H1 (cell line): ENCODE measurements around the gene PRRG4. TPM values are rescaled to one million over a fixed set of nuclear protein-coding genes. Genes with fewer than 3 reads are reported as not detected.

Source experiments
- ASH2L ChIP-seq: fragments of 200-600, 300-600 bp; sonication (generic); IDR thresholded peaks from one replicate; pipeline ENCODE4 v1.7.1; 2017; ENCODE audit warnings: low read length
- BRCA1 ChIP-seq: IDR thresholded peaks from 2 replicates; pipeline ENCODE4 v1.6.1; 2012; ENCODE audit warnings: low read depth, low read length, improper control_type of control experiment
- CHD1 ChIP-seq: IDR thresholded peaks from 2 replicates; pipeline ENCODE4 v1.6.1; 2012; ENCODE audit warnings: low read depth, low read length, improper control_type of control experiment
- CHD2 ChIP-seq: IDR thresholded peaks from 2 replicates; pipeline ENCODE4 v1.6.1; 2012; ENCODE audit warnings: low read length, improper control_type of control experiment
- CREB1 ChIP-seq: IDR thresholded peaks from 2 replicates; pipeline ENCODE4 v1.6.1; 2012; ENCODE audit warnings: inconsistent platforms
- EGR1 ChIP-seq: IDR thresholded peaks from 2 replicates; pipeline ENCODE4 v1.6.1; 2011; ENCODE audit warnings: low read depth, low read length, borderline replicate concordance
- EP300 ChIP-seq, 2 experiments: IDR thresholded peaks; 1 replicate in 1 of 2; 2 replicates in 1 of 2; pipeline ENCODE4 v1.6.1; 2011 to 2012; ENCODE audit warnings: low read depth in 2 of 2, low read length in 2 of 2, mild to moderate bottlenecking in 2 of 2, borderline replicate concordance in 1 of 2, inconsistent platforms in 1 of 2, moderate library complexity in 1 of 2
- FOSL1 ChIP-seq: IDR thresholded peaks from 2 replicates; pipeline ENCODE4 v1.6.1; 2011; ENCODE audit warnings: mild to moderate bottlenecking, low read depth, low read length, moderate library complexity; ENCODE audit not compliant: insufficient read depth
- GABPA ChIP-seq: IDR thresholded peaks from 2 replicates; pipeline ENCODE4 v1.6.1; 2011; ENCODE audit warnings: mild to moderate bottlenecking, low read length, moderate library complexity, borderline replicate concordance; ENCODE audit not compliant: insufficient read depth
- JUN ChIP-seq: IDR thresholded peaks from 2 replicates; pipeline ENCODE4 v1.6.1; 2011; ENCODE audit warnings: low read depth, mild to moderate bottlenecking, improper control_type of control experiment, low read length
- JUND ChIP-seq: IDR thresholded peaks from 2 replicates; pipeline ENCODE4 v1.6.1; 2011; ENCODE audit warnings: mild to moderate bottlenecking, improper control_type of control experiment, low read length
- MAFK ChIP-seq: IDR thresholded peaks from 2 replicates; pipeline ENCODE4 v1.6.1; 2012; ENCODE audit warnings: low read depth, mild to moderate bottlenecking, improper control_type of control experiment, low read length
- NANOG ChIP-seq: IDR thresholded peaks from 2 replicates; pipeline ENCODE4 v1.6.1; 2011; ENCODE audit warnings: low read length, low read depth, mild to moderate bottlenecking, inconsistent platforms; ENCODE audit not compliant: insufficient read depth, poor library complexity, severe bottlenecking
- NRF1 ChIP-seq: IDR thresholded peaks from 2 replicates; pipeline ENCODE4 v1.6.1; 2011; ENCODE audit warnings: mild to moderate bottlenecking, low read depth, low read length, improper control_type of control experiment
- RAD21 ChIP-seq, 2 experiments: IDR thresholded peaks in 1 of 2; conservative IDR thresholded peaks in 1 of 2; 2 replicates each; pipeline ENCODE4 v1.6.1; 2011; ENCODE audit warnings: low read depth in 2 of 2, low read length in 2 of 2, improper control_type of control experiment in 1 of 2, inconsistent platforms in 1 of 2, mild to moderate bottlenecking in 1 of 2, moderate library complexity in 1 of 2
- RFX5 ChIP-seq: IDR thresholded peaks from 2 replicates; pipeline ENCODE4 v1.6.1; 2011; ENCODE audit warnings: low read depth, low read length, improper control_type of control experiment, borderline replicate concordance
- SIRT6 ChIP-seq: IDR thresholded peaks from one replicate; pipeline ENCODE4 v1.7.1; 2012; ENCODE audit warnings: low read length, inconsistent platforms
- SIX5 ChIP-seq: IDR thresholded peaks from 2 replicates; pipeline ENCODE4 v1.6.1; 2011; ENCODE audit warnings: mild to moderate bottlenecking, low read depth, low read length
- SRF ChIP-seq: IDR thresholded peaks from 2 replicates; pipeline ENCODE4 v1.6.1; 2011; ENCODE audit warnings: mild to moderate bottlenecking, low read depth, low read length, moderate library complexity
- TBP ChIP-seq: IDR thresholded peaks from 2 replicates; pipeline ENCODE4 v1.6.1; 2011; ENCODE audit warnings: low read depth, low read length, improper control_type of control experiment
- YY1 ChIP-seq: IDR thresholded peaks from 2 replicates; pipeline ENCODE4 v1.6.1; 2011; ENCODE audit warnings: low read depth, mild to moderate bottlenecking, low read length
- polyA plus RNA-seq, 7 experiments: library from polyadenylated mRNA; depleted of rRNA in 3 of 7; stranded (reverse) in 5 of 7; unstranded in 2 of 7; fragments of >200 nt in 5 of 7; fragments of 200-250 nt in 2 of 7; gene quantifications; 1 replicate in 5 of 7; 2 replicates in 1 of 7; 4 replicates in 1 of 7; pipeline versions ENCODE4 v1.2.1 to v1.2.3, GENCODE V29; 2011 to 2013; ENCODE audit warnings: missing spikeins in 2 of 7, mixed read lengths in 2 of 7
- total RNA-seq: library from RNA; stranded (reverse); fragmentation: NEBNext Ultra II Directional; extraction: Animal tissue kit (Norgen Biotek cat#: 25700); gene quantifications from 2 replicates; pipeline ENCODE4 v1.2.1, GENCODE V29; 2021
- TF ChIP-seq, protein P1 (sequence below): IDR thresholded peaks from 2 replicates; pipeline ENCODE4 v1.6.1; 2012; ENCODE audit warnings: inconsistent platforms
- TF ChIP-seq, protein P2 (sequence below): IDR thresholded peaks from 2 replicates; pipeline ENCODE4 v1.6.1; 2012; ENCODE audit warnings: low read length, inconsistent platforms

Gene PRRG4
- total and polyA plus RNA-seq, 2 of the 8 experiments (the other 6 are each of a cell fraction or from before 2014, with no cell fraction given): 0.65 to 1.7 TPM

DNA sequence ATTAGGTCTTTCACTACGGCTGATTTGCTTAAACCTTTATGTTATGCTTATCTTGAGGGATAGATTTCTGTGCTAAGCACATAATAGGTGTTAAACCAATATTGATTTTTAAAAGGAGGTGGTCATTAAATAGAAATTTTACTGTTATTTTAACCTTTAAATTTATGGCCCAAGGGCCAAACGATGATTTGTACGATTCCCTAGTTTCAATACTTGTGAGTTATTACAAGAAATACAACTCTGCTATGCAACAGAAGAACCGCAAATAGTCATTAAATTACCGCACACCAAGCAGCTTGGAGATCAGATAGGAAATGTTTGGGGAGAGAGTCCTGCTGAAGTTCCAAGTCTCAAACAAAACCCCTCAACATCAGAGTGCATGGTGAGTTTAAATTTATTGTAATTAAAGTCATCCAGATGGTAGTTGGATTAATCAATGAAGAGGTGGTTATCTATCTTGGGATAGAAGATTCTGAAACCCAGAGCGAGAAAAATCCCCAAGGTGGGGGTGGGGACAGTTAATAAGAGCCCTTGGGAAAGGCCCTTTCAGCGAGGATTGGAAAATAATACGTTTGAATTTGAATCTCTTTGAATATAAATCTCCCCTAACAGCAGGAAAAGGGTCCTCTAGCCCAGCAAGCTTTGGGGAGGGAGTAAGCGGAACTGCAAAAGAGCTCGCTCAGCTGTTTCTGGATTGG is 62.1 kb downstream of the PRRG4 start (continued):
- no peak for TF ChIP-seq NRF1
- TF ChIP-seq JUN: no peak
- no peak for TF ChIP-seq RAD21 (IDR thresholded peaks at IDR 0.05 in 1 of 2, conservative IDR thresholded peaks at IDR 0.05 in 1 of 2; ENCODE audit: low read depth in 2 of 2, low read length in 2 of 2)
- TF ChIP-seq CREB1: no peak
- no peak for TF ChIP-seq FOSL1
- TF ChIP-seq EGR1: no peak
- TF ChIP-seq BRCA1: no peak
- TF ChIP-seq, protein P1, sequence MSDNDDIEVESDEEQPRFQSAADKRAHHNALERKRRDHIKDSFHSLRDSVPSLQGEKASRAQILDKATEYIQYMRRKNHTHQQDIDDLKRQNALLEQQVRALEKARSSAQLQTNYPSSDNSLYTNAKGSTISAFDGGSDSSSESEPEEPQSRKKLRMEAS: no peak
- peak; percentile 33; the same call in 1 of the 2 replicates for TF ChIP-seq CHD1
- TF ChIP-seq TBP: peak; percentile 51; the same call in 1 of the 2 replicates
- TF ChIP-seq CHD2: no peak
- TF ChIP-seq SIRT6: no peak
- TF ChIP-seq SIX5: no peak
- TF ChIP-seq NANOG: peak; percentile 16
- no peak for TF ChIP-seq ASH2L
- TF ChIP-seq EP300 (IDR thresholded peaks at IDR 0.05; ENCODE audit: borderline replicate concordance in 1 of 2, low read depth in 2 of 2, low read length in 2 of 2): no peak
- TF ChIP-seq, protein P2, sequence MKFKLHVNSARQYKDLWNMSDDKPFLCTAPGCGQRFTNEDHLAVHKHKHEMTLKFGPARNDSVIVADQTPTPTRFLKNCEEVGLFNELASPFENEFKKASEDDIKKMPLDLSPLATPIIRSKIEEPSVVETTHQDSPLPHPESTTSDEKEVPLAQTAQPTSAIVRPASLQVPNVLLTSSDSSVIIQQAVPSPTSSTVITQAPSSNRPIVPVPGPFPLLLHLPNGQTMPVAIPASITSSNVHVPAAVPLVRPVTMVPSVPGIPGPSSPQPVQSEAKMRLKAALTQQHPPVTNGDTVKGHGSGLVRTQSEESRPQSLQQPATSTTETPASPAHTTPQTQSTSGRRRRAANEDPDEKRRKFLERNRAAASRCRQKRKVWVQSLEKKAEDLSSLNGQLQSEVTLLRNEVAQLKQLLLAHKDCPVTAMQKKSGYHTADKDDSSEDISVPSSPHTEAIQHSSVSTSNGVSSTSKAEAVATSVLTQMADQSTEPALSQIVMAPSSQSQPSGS: no peak
- no peak for TF ChIP-seq GABPA
- peak; percentile 73; the same call in 1 of the 2 replicates for TF ChIP-seq MAFK
- no peak for TF ChIP-seq RFX5
- TF ChIP-seq SRF: no peak
- TF ChIP-seq JUND: no peak
- no peak for TF ChIP-seq YY1
